OCI-LY3 (cell line): ENCODE data around the gene KIF2A.
A peak's percentile ranks its signal among the peaks of the same experiment; 100 is the strongest.

Experiments used
- H2AFZ ChIP-seq: fragments of 200-600, 300-600 bp; shearing (Covaris generic); 2 replicates; pipeline ENCODE4 v1.6.0; 2014; ENCODE audit warnings: antibody characterized with exemption, low read depth, low read length
- H3K27ac ChIP-seq: fragments of 200-600, 300-600 bp; sonication (generic); 2 replicates; pipeline ENCODE4 v1.5.1; 2014; ENCODE audit warnings: mild to moderate bottlenecking, low read length, moderate library complexity, mixed read lengths
- H3K27me3 ChIP-seq: fragments of 200-600, 300-600 bp; sonication (generic); 2 replicates; pipeline ENCODE4 v1.6.1; 2014; ENCODE audit warnings: low read depth, low read length, mixed read lengths
- H3K36me3 ChIP-seq: fragments of 200-600, 300-600 bp; sonication (generic); replicated peaks from 2 replicates; pipeline ENCODE3; 2014; ENCODE audit warnings: low read depth, low read length, mixed read lengths
- H3K4me1 ChIP-seq: fragments of 300-600, 200-600 bp; sonication (generic); 2 replicates; pipeline ENCODE4 v1.6.1; 2014; ENCODE audit warnings: low read length, mixed read lengths
- H3K4me2 ChIP-seq: fragments of 200-600, 300-600 bp; sonication (generic); 2 replicates; pipeline ENCODE4 v1.6.1; 2014; ENCODE audit warnings: low read length, mixed read lengths
- H3K4me3 ChIP-seq: fragments of 300-600, 200-600 bp; sonication (generic); 2 replicates; pipeline ENCODE4 v1.5.1; 2014; ENCODE audit warnings: antibody characterized with exemption, mild to moderate bottlenecking, low read length, moderate library complexity
- H3K79me2 ChIP-seq: fragments of 300-600, 200-600 bp; shearing (Covaris generic); 2 replicates; pipeline ENCODE4 v1.6.1; 2014; ENCODE audit warnings: mild to moderate bottlenecking, low read length, mixed read lengths
- H3K9ac ChIP-seq: fragments of 300-600, 200-600 bp; shearing (Covaris generic); 2 replicates; pipeline ENCODE4 v1.6.0; 2014; ENCODE audit warnings: mild to moderate bottlenecking, low read length, moderate library complexity
- H3K9me3 ChIP-seq: fragments of 200-600, 300-600 bp; shearing (Covaris generic); 2 replicates; pipeline ENCODE4 v1.6.1; 2014; ENCODE audit warnings: low read length, mixed read lengths; ENCODE audit not compliant: insufficient read depth
- H4K20me1 ChIP-seq: fragments of 200-600, 300-600 bp; sonication (generic); 2 replicates; pipeline ENCODE4 v1.6.1; 2016; ENCODE audit warnings: low read length, mixed read lengths; ENCODE audit not compliant: insufficient read depth
- CTCF ChIP-seq: fragments of 200-600, 300-600 bp; sonication (generic); IDR thresholded peaks from 2 replicates; pipeline ENCODE4 v1.5.1; 2014; ENCODE audit warnings: antibody characterized with exemption, low read length, low read depth
- EZH2phosphoT487 ChIP-seq: fragments of 200-600 bp; shearing (Covaris generic); IDR thresholded peaks from 2 replicates; pipeline ENCODE4 v1.6.1; 2018; ENCODE audit warnings: antibody characterized with exemption, mixed run types, low read depth

The KIF2A gene

GRCh38 chr5:62283005-62283404 is 23.0 kb upstream of the KIF2A start:
- Histone ChIP-seq H2AFZ (no peak overlapping the region), H3K9me3 (peaks cover 13% of the 10 kb centered on the region; the same call in 1 of the 2 replicates), H4K20me1 (no peaks in the 10 kb centered on the region), H3K27ac (no peak overlapping the region), H3K4me1 (peaks cover 19% of the 10 kb centered on the region), H3K79me2 (no peaks in the 10 kb centered on the region), H3K4me3 (no peak overlapping the region), H3K4me2 (no peak overlapping the region), H3K36me3 (peaks cover 14% of the 10 kb centered on the region), H3K9ac (no peak overlapping the region), H3K27me3 (no peaks in the 10 kb centered on the region)
- TF ChIP-seq EZH2phosphoT487, result no peak
- no peak for TF ChIP-seq CTCF

- H3K4me2 ChIP-seq, result no peak overlapping the region
- no peaks in the 10 kb centered on the region for H3K27me3 ChIP-seq
These were observed 22.1 kb upstream of the KIF2A start for GRCh38 chr5:62283861-62284260.

GRCh38 chr5:62284946-62285891 is 20.8 kb upstream of the KIF2A start:
- H3K9ac ChIP-seq, result no peak overlapping the region
- H2AFZ ChIP-seq, result peak overlapping the region; percentile 89
- peaks cover 30% of the 10 kb centered on the region for H3K4me1 ChIP-seq
- no peaks in the 10 kb centered on the region for H3K27me3 ChIP-seq
- no peaks in the 10 kb centered on the region for H3K79me2 ChIP-seq
- no peak overlapping the region for H3K27ac ChIP-seq
- H3K4me3 ChIP-seq, result no peak overlapping the region; the same call in 1 of the 2 replicates
- peaks cover 14% of the 10 kb centered on the region for H3K36me3 ChIP-seq
- H3K9me3 ChIP-seq, result peaks cover 13% of the 10 kb centered on the region; the same call in 1 of the 2 replicates
- no peaks in the 10 kb centered on the region for H4K20me1 ChIP-seq
- TF ChIP-seq CTCF (no peak), EZH2phosphoT487 (no peak)
- no peak overlapping the region; the same call in 1 of the 2 replicates for H3K4me2 ChIP-seq

More at GRCh38 chr5:62283861-62284260, 22.1 kb upstream of the KIF2A start:
- no peak overlapping the region for H2AFZ ChIP-seq
- no peaks in the 10 kb centered on the region for H4K20me1 ChIP-seq
- no peak overlapping the region for H3K4me3 ChIP-seq
- H3K79me2 ChIP-seq, result no peaks in the 10 kb centered on the region
- H3K36me3 ChIP-seq, result peaks cover 14% of the 10 kb centered on the region
- no peak overlapping the region for H3K27ac ChIP-seq
- no peak overlapping the region for H3K9ac ChIP-seq
- no peak for TF ChIP-seq CTCF
- peaks cover 13% of the 10 kb centered on the region; the same call in 1 of the 2 replicates for H3K9me3 ChIP-seq
- H3K4me1 ChIP-seq, result peaks cover 19% of the 10 kb centered on the region

- H3K4me1 ChIP-seq, result peaks cover 30% of the 10 kb centered on the region
- H3K27ac ChIP-seq, result no peak overlapping the region
- H3K9me3 ChIP-seq, result peaks cover 13% of the 10 kb centered on the region; the same call in 1 of the 2 replicates
- no peak overlapping the region for H3K9ac ChIP-seq
- H4K20me1 ChIP-seq, result no peaks in the 10 kb centered on the region
- no peak for TF ChIP-seq EZH2phosphoT487
- no peak for TF ChIP-seq CTCF
- no peak overlapping the region for H3K4me2 ChIP-seq
- peaks cover 14% of the 10 kb centered on the region for H3K36me3 ChIP-seq
- H3K79me2 ChIP-seq, result no peaks in the 10 kb centered on the region
- no peak overlapping the region for H2AFZ ChIP-seq
- no peak overlapping the region for H3K4me3 ChIP-seq
- H3K27me3 ChIP-seq, result no peaks in the 10 kb centered on the region
These were observed 19.2 kb upstream of the KIF2A start for GRCh38 chr5:62286834-62287233.
